Panc1 (cell line): Measurements from ENCODE around the gene FBXO27. TPM values are rescaled to one million over a fixed set of nuclear protein-coding genes. Genes with fewer than 3 reads are reported as not detected.

ENCODE experiments used
- ATAC-seq: fragments of 200-7000 bp; cut with Tn5 transposase; 2 replicates; pipeline ENCODE4 v1.9.1; 2020; ENCODE audit warnings: mild to moderate bottlenecking, moderate library complexity
- BruUV-seq: library from RNA; stranded (reverse); fragments of 400-500 nt; replicated peaks from 2 replicates; lab custom pipeline; 2021; lab: Mats Ljungman, UMichigan
- CTCF ChIA-PET: fragments of 300-600 bp; sonication (Branson Sonifier 250); formaldehyde crosslinking; loops from one replicate; lab custom pipeline; 2022; ENCODE audit warnings: antibody characterized with exemption; lab: Charles Lee
- POLR2A ChIA-PET: fragments of 300-600 bp; sonication (Branson Sonifier 250); formaldehyde crosslinking; loops from one replicate; lab custom pipeline; 2022; ENCODE audit warnings: antibody characterized with exemption; lab: Charles Lee
- DNase-seq: peaks from one replicate; pipeline ENCODE4 v3.0.0-alpha.2; 2010; ENCODE audit warnings: low read depth, low spot score
- H3K27ac ChIP-seq: 2 replicates; pipeline ENCODE4 v1.5.1; 2011; ENCODE audit warnings: mild to moderate bottlenecking, low read length, inconsistent platforms
- H3K27me3 ChIP-seq: fragments of 200-500 bp; sonication (Bioruptor generic); 2 replicates; pipeline ENCODE4 v1.6.0; 2014; ENCODE audit warnings: low read length, inconsistent platforms; ENCODE audit not compliant: control insufficient read depth, insufficient read depth
- H3K36me3 ChIP-seq: fragments of 200-500 bp; sonication (Bioruptor generic); 2 replicates; pipeline ENCODE4 v1.5.1; 2014; ENCODE audit warnings: inconsistent platforms, mild to moderate bottlenecking, low read length, moderate library complexity; ENCODE audit not compliant: control insufficient read depth, insufficient read depth
- H3K4me1 ChIP-seq: 2 replicates; pipeline ENCODE4 v1.5.1; 2011; ENCODE audit warnings: inconsistent platforms, mild to moderate bottlenecking, low read length, moderate library complexity; ENCODE audit not compliant: control insufficient read depth, insufficient read depth
- H3K4me3 ChIP-seq, 2 experiments: 2 replicates each; pipeline ENCODE4 v1.5.1; 2011 to 2012; ENCODE audit warnings: low read depth in 2 of 2, low read length in 2 of 2, mild to moderate bottlenecking in 2 of 2, inconsistent platforms in 1 of 2, moderate library complexity in 1 of 2
- H3K9me3 ChIP-seq: fragments of 200-500 bp; sonication (Bioruptor generic); 2 replicates; pipeline ENCODE4 v1.5.1; 2014; ENCODE audit warnings: low read depth, mild to moderate bottlenecking, inconsistent platforms, low read length, moderate library complexity; ENCODE audit not compliant: control insufficient read depth, insufficient read depth
- CTCF ChIP-seq: fragments of 450-650 bp; IDR thresholded peaks from 2 replicates; pipeline ENCODE4 v1.5.1; 2017; ENCODE audit warnings: mild to moderate bottlenecking
- POLR2AphosphoS5 ChIP-seq: IDR thresholded peaks from 2 replicates; pipeline ENCODE4 v1.6.1; 2012; ENCODE audit warnings: mild to moderate bottlenecking, low read depth, low read length, moderate library complexity
- REST ChIP-seq, 2 experiments: IDR thresholded peaks; 2 replicates each; pipeline ENCODE4 v1.6.1; 2011 to 2012; ENCODE audit warnings: low read depth in 2 of 2, control low read depth in 1 of 2, low read length in 1 of 2, mild to moderate bottlenecking in 1 of 2, moderate library complexity in 1 of 2; ENCODE audit not compliant: insufficient read depth in 1 of 2
- SIN3A ChIP-seq: IDR thresholded peaks from 2 replicates; pipeline ENCODE4 v1.6.1; 2012; ENCODE audit warnings: low read depth, mild to moderate bottlenecking, low read length, moderate library complexity, borderline replicate concordance; ENCODE audit not compliant: insufficient read depth
- TCF7L2 ChIP-seq: IDR thresholded peaks from 2 replicates; pipeline ENCODE4 v1.6.1; 2011; ENCODE audit warnings: mild to moderate bottlenecking, low read depth, low read length, inconsistent platforms
- in situ Hi-C: cut with HindIII; loops from 2 replicates; pipeline ENCODE4 v1.10.0; 2016; ENCODE audit warnings: low sequenced_read_pairs, low pct_unique_long_range_greater_than_20kb
- intact Hi-C: fragments of 100-400 bp; cut with micrococcal nuclease; formaldehyde crosslinking; loops from one replicate; pipeline ENCODE4 v1.10.0; 2022; ENCODE audit not compliant: unreplicated experiment
- total RNA-seq: library from RNA; stranded (reverse); gene quantifications from one replicate; pipeline ENCODE4 v1.2.1, GENCODE V29; 2021; ENCODE audit not compliant: unreplicated experiment

The FBXO27 gene
- total RNA-seq, 1 experiment from 2014 or later = 443 TPM

- in situ Hi-C loops = loop anchor here (5.0 to 10.0 kb wide), 3 partner anchors 55 to 995 kb away; partner anchors contain the start of gene ZNF780B
- H3K9me3 ChIP-seq = peaks cover 4% of the 10 kb centered on the region; the same call in 1 of the 2 replicates
- no TSS peak for BruUV-seq
- peaks cover 10% of the 10 kb centered on the region for H3K4me1 ChIP-seq
- no peaks in the 10 kb centered on the region for H3K36me3 ChIP-seq
- no peak overlapping the region for H3K27ac ChIP-seq
- POLR2A ChIA-PET = interaction anchor here (0.7 kb wide), 1 partner anchor 1222 kb away, joined by 14 read pairs; no protein-coding TSS in a partner anchor
- no peak for TF ChIP-seq REST (IDR thresholded peaks at IDR 0.05; ENCODE audit: insufficient read depth in 1 of 2, low read depth in 2 of 2, low read length in 1 of 2)
- no peak for TF ChIP-seq SIN3A
- no peak for TF ChIP-seq TCF7L2
- TF ChIP-seq POLR2AphosphoS5 = no peak
- no peak for TF ChIP-seq CTCF
- CTCF ChIA-PET = interaction anchor here (0.5 to 0.9 kb wide), 4 partner anchors 22 to 577 kb away, joined by 3 to 20 read pairs (median 5); partner anchors contain the start of gene DLL3
- no peak overlapping the region for H3K4me3 ChIP-seq
- DNase-seq = no peak
- no peaks in the 10 kb centered on the region for H3K27me3 ChIP-seq
- intact Hi-C loops = loop anchor here (2.0 kb wide), 1 partner anchor 745 kb away; no protein-coding TSS in a partner anchor
- ATAC-seq = no peak
These were observed 27.8 kb upstream of the FBXO27 start for GRCh38 chr19:39060171-39060570.

GRCh38 chr19:39059302-39059701 is 27.0 kb upstream of the FBXO27 start:
- Histone ChIP-seq H3K27me3 (no peaks in the 10 kb centered on the region), H3K4me3 (no peak overlapping the region), H3K36me3 (no peaks in the 10 kb centered on the region), H3K9me3 (peaks cover 4% of the 10 kb centered on the region; the same call in 1 of the 2 replicates), H3K4me1 (peaks cover 4% of the 10 kb centered on the region), H3K27ac (no peak overlapping the region)
- in situ Hi-C loops (no loop called here), intact Hi-C loops (loop anchor here (10.0 kb wide), 1 partner anchor 1075 kb away; no protein-coding TSS in a partner anchor)
- CTCF ChIA-PET = interaction anchor here (0.5 to 0.9 kb wide), 3 partner anchors 21 to 439 kb away, joined by 3 to 20 read pairs (median 4); partner anchors contain the start of gene DLL3
- DNase-seq = no peak
- ATAC-seq = no peak
- no peak for TF ChIP-seq CTCF
- TF ChIP-seq TCF7L2 = no peak
- no peak for TF ChIP-seq REST (IDR thresholded peaks at IDR 0.05; ENCODE audit: insufficient read depth in 1 of 2, low read depth in 2 of 2, low read length in 1 of 2)
- POLR2A ChIA-PET = no interaction called here
- BruUV-seq = no TSS peak
